Measurements from ENCODE around the gene SUPT4H1.

SUPT4H1 gene

GRCh38 chr17:58316260-58316960 lies 35.6 kb downstream of the SUPT4H1 start:
- DNase-seq (ENCODE audit: low read depth), result no peak
- H3K4me3 ChIP-seq (ENCODE audit: low read length), result no peak overlapping the region
- no peak for TF ChIP-seq CTCF (IDR thresholded peaks at IDR 0.05; ENCODE audit: insufficient read depth, low read depth, low read length, missing control alignments)

GRCh38 chr17:58315750-58316149 lies 36.3 kb downstream of the SUPT4H1 start:
- no peak for DNase-seq (ENCODE audit: low read depth)
- no peak for TF ChIP-seq CTCF (IDR thresholded peaks at IDR 0.05; ENCODE audit: insufficient read depth, low read depth, low read length, missing control alignments)
- H3K4me3 ChIP-seq (ENCODE audit: low read length), result no peak overlapping the region

- H3K4me3 ChIP-seq (ENCODE audit: low read length), result no peak overlapping the region
- no peak for DNase-seq (ENCODE audit: low read depth)
- no peak for TF ChIP-seq CTCF (IDR thresholded peaks at IDR 0.05; ENCODE audit: insufficient read depth, low read depth, low read length, missing control alignments)
These were observed 36.7 kb downstream of the SUPT4H1 start for GRCh38 chr17:58315281-58315711.

- H3K4me3 ChIP-seq (ENCODE audit: low read length), result no peak overlapping the region
- no peak for DNase-seq (ENCODE audit: low read depth)
- no peak for TF ChIP-seq CTCF (IDR thresholded peaks at IDR 0.05; ENCODE audit: insufficient read depth, low read depth, low read length, missing control alignments)
These were observed 37.3 kb downstream of the SUPT4H1 start for GRCh38 chr17:58314706-58315015.

GRCh38 chr17:58313815-58314705 lies 37.9 kb downstream of the SUPT4H1 start:
- no peak overlapping the region for H3K4me3 ChIP-seq (ENCODE audit: low read length)
- TF ChIP-seq CTCF (IDR thresholded peaks at IDR 0.05; ENCODE audit: insufficient read depth, low read depth, low read length, missing control alignments), result no peak
- DNase-seq (ENCODE audit: low read depth), result no peak

- no peak for DNase-seq (ENCODE audit: low read depth)
- no peak overlapping the region for H3K4me3 ChIP-seq (ENCODE audit: low read length)
- no peak for TF ChIP-seq CTCF (IDR thresholded peaks at IDR 0.05; ENCODE audit: insufficient read depth, low read depth, low read length, missing control alignments)
These were observed 39.2 kb downstream of the SUPT4H1 start for GRCh38 chr17:58312829-58313228.
